Measurements from ENCODE around the gene TRAM2.

- no peak for TF ChIP-seq SP1 (IDR thresholded peaks at IDR 0.05; ENCODE audit: low read depth, low read length)
- TF ChIP-seq EZH2 (IDR thresholded peaks at IDR 0.05; ENCODE audit: low read depth, low read length, severe bottlenecking) = no peak
- TF ChIP-seq YY1 (IDR thresholded peaks at IDR 0.05; ENCODE audit: low read depth, low read length) = no peak
- TF ChIP-seq CTCF (IDR thresholded peaks at IDR 0.05; ENCODE audit: control extremely low read depth in 1 of 3, insufficient read depth in 1 of 3, low read depth in 1 of 3, low read length in 3 of 3) = no peak
- TF ChIP-seq HDAC6 (IDR thresholded peaks at IDR 0.05; ENCODE audit: low read depth, low read length) = no peak
- TF ChIP-seq RFX5 (IDR thresholded peaks at IDR 0.05; ENCODE audit: borderline replicate concordance, low read depth, low read length) = no peak
- no peak for TF ChIP-seq POLR2AphosphoS5 (IDR thresholded peaks at IDR 0.05; ENCODE audit: low read depth, low read length)
Measured at GRCh38 chr6:52513464-52513863, 63.4 kb downstream of the TRAM2 start.
